HG02973 (cell line): ENCODE measurements around the gene FAM53A.
"Not testable (repeated sequence)": the region's sequence is repeated elsewhere in the genome, so short reads cannot be mapped to it uniquely, and the experiment has no call there.

Experiments used
- ATAC-seq: cut with Tn5 transposase; IDR thresholded peaks from one replicate; pipeline ENCODE4 v1.9.1; 2021; ENCODE audit warnings: moderate library complexity; ENCODE audit not compliant: unreplicated experiment

The FAM53A gene

DNA sequence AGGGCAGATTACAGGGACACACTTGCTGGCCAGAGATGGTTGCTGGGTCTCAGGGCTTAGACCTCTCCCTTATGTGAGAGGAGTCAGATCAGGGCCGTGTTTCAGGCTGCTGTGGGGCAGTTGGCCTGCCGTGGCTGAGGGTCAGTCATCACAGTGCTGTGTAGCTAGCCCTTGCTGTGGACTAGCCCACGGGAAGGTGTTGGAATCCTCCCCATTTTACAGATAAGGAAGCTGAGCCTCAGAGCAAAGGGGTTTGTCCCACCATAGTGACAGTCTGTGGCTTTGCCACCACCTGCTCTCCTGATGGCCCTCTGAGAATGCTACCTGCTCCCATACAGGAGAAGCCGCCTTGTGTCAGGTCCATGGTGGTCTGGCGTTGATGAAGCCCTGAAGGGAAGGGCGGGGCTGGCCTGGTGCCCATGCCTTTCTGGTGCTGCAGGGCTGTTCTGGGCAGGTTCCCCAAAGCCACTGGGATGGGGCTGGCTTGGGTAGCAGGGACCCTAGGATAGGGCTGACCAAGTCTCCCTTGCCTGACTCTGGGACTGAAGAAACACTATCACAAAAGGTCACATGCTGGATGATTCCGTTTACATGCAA lies 2.4 kb upstream of the FAM53A start:
- no peak for ATAC-seq

- no peak for ATAC-seq
These were observed 1.4 kb upstream of the FAM53A start for GRCh38 chr4:1685235-1686150.

GRCh38 chr4:1684506-1685234 lies 557 bp upstream of the FAM53A start:
- peak; percentile 3 for ATAC-seq

DNA sequence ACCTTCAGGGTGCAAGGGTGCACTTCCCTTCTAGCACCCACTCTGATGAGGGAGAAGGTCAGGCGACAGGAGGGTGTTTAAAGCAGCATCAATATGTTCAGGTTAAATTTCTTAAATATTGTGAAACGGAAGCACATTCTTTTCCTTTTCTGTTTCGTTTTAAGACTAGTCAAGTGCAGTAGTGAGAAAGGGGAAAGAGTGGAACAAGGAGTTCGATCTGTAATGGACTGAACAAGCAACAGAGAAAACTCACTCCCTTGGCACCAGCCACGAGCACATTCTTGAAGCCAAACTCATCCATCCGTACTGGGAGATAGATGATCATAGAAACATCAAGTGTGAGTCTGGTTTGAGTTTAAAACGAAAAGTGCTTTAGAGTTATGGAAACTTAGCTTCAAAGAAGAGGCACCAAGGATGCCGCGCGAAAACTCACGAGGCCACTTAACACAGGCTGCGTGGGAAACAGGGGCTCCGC lies 815 bp downstream of the FAM53A start:
- ATAC-seq = peak; percentile 4

GRCh38 chr4:1682860-1683259 lies 1.3 kb downstream of the FAM53A start:
- ATAC-seq = no peak

DNA sequence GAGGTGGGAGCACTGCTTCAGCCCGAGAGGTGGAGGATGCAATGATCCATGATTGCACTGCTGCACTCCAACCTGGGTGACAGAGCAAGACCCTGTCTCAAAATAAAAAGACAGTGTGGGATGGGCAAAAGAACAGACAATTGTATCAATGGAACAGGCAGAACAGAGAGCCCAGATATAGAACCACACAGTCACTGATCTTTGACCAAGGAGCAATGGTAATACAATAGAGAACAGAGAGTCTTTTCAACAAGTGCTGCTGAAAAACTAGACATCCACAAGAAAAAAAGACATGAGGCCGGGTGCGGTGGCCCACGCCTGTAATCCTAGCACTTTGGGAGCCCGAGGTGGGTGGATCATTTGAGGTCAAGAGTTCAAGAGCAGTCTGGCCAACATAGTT lies 5.9 kb downstream of the FAM53A start:
- ATAC-seq = no peak

DNA sequence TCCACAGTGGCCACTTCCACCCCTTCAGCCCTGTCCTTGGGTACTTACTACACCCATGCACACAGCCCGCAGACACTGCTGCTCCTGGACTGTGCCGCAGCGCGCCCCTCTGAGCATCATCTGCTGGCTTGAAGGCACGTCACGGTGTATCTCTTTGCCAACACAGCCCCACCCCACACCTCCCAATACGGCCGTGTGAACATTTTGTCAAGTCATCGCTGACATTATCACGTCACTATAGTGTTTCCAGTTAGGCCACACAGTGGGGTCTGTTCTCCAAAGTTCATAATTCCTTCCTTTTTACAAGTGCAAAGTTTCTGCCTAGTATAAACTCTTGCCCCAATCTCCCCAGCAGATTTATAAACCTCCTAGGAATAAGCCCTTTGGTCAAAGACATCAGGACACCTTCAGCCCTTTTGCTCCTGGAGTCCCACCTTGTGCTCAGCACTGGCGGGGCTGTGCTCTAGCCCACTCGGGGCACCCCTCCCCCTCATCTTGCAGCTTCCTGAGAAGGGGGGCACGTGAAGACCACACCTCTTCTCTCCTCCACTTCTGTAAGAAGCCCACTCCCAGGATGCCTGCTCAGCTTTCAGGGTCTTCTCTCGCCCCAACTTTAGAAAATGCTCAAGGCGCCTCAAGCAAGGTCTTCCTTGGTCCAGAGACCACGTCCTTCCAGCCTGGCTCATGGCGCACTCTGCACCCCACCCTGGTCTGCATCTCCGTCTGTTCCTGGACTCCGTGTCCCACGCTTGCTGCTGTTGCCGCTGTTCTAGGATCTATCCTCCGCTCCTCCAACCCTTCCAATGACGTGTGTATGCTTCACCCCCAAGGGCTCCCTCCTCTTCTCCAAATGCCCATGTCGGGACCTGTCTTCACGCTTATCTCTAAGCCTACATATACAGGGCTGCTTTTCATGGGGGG lies 7.2 kb downstream of the FAM53A start:
- ATAC-seq = no peak

- ATAC-seq = no peak
These were observed 8.3 kb downstream of the FAM53A start for GRCh38 chr4:1675802-1676137.

DNA sequence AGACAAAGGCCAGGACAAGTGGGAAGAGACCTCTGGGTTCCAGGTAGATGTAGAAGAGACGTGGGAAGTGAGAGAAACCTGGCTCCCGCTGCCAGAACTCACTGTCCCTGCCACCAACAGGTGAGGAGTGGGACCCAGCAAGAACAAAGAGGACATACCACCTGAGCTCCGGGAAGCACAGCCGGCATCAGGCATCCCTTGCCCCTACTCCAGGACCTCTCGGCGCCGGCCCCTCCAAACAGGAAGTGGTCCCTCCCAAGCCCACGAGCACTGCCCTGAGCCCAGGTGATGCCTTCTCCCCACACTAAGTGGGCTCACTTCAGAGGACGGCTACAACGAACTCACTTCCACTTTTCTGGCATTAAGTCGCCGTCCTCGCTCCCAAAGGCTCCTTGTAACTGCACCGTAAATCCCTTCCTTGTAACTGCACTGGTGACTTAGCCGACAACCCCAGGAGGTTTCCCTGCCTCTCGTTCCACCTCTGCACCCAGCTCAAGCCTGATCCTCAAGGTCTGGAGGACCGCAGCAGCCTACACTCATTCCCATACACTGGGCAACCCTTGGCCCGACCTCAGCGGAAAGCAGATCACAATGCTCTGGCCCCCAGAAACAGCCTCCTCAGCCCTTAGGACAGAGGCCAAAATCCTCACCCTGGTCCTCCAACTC lies 8.8 kb downstream of the FAM53A start:
- no peak for ATAC-seq

DNA sequence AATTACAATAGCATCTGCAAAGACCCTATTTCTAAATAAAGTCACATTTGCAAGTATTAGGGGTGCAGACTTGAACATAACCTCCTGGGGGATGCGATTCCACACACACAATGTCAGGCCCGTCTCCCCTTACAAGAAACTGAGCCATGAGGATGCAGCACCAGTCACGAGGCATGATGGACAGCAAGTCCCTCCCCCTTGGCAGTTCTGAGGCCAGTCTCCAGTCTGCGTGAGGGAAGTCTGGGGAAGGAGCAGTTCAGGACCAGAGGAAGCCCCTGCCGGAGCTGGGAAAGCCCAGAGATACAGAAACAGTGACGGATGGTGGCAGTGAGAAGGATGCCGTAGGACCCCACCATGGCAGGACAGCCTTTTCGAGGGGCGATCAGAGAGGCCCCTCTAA lies 9.4 kb downstream of the FAM53A start:
- no peak for ATAC-seq

GRCh38 chr4:1673671-1674070 lies 10.4 kb downstream of the FAM53A start:
- no peak for ATAC-seq

DNA sequence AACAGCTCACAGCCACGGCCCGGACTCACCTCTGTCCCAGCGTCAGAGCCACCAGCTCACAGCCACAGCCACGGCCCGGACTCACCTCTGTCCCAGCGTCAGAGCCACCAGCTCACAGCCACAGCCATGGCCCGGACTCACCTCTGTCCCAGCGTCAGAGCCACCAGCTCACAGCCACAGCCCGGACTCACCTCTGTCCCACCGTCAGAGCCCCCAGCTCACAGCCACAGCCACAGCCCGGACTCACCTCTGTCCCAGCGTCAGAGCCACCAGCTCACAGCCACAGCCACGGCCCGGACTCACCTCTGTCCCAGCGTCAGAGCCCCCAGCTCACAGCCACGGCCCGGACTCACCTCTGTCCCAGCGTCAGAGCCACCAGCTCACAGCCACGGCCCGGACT lies 13.1 kb downstream of the FAM53A start:
- not testable (repeated sequence) for ATAC-seq

GRCh38 chr4:1670279-1670678 lies 13.8 kb downstream of the FAM53A start:
- ATAC-seq = no peak

GRCh38 chr4:1669850-1670249 lies 14.3 kb downstream of the FAM53A start:
- ATAC-seq = no peak

DNA sequence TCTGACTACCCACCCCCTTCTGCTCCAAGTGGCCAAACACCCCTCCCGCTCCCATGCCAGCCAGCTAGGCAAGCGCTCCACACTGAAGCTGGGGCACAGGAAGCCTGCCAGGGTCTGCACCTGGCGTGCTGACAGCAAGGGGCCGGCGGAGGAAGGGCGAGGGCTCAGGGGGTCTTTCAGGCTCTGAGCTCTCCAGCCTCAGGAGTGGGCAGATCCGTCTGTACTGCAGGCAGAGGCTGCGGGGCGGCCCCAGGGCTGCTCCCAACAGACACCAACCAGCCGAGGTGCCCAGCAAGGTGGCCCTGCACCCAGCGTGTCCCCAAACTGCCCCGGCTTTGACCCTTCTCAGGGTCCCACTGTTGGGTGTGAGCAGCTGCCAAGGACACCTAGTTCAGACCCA lies 14.8 kb downstream of the FAM53A start:
- ATAC-seq = no peak

GRCh38 chr4:1668488-1668840 lies 15.6 kb downstream of the FAM53A start:
- ATAC-seq = no peak

GRCh38 chr4:1667273-1667672 lies 16.8 kb downstream of the FAM53A start:
- no peak for ATAC-seq

DNA sequence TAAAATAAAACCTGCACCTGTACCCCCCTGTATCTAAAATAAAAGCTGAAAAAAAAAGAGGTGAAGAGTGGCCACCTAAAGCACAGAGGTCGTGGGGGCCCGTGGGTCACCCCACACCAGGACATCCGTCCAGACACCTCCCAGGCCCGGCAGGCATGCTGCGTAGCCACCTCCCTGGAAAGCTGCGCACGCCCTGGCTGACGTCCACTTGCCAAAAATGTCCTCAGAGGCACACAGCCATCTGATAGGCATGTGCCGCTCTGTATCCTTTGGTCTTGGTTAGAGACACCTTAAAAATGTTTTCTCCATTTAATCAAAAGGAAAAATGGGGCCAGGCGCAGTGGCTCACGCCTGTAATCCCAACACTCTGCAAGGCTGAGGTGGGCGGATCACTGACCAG lies 17.7 kb downstream of the FAM53A start:
- ATAC-seq = no peak

GRCh38 chr4:1664141-1664540 lies 20.0 kb downstream of the FAM53A start:
- ATAC-seq = no peak

DNA sequence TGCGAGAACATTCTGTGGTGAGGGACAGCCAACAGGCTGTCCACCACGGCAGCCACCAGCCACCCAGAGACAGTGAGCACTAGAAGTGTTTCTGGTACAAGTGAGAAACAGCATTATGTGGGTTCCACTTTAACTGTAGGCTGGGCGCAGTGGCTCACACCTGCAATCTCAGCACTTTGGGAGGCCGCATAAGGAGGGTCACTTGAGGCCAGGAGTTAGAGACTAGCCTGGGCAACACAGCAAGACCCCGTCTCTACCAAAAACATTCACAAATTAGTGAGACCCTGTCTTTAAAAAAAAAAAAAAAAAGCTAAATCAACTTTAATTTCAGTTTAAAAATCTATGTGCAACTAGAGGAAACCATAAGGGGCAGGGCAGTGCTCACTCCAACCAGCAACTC lies 20.6 kb downstream of the FAM53A start:
- ATAC-seq = no peak
